MM.1S (cell line): ENCODE measurements around the gene DNAJB1.

ENCODE experiments used
- DNase-seq: peaks from one replicate; pipeline ENCODE4 v3.0.0-alpha.2; 2015
- H2AFZ ChIP-seq: fragments of 300-600 bp; sonication (generic); 2 replicates; pipeline ENCODE4 v1.6.0; 2016; ENCODE audit warnings: antibody characterized with exemption, low read length
- H3F3A ChIP-seq: fragments of 300-600 bp; sonication (generic); 2 replicates; pipeline ENCODE4 v1.6.1; 2016; ENCODE audit warnings: mild to moderate bottlenecking, antibody characterized with exemption, low read length, moderate library complexity, mixed read lengths; ENCODE audit not compliant: insufficient read depth
- H3K27ac ChIP-seq: fragments of 300-600 bp; sonication (generic); 2 replicates; pipeline ENCODE4 v1.5.1; 2016; ENCODE audit warnings: mild to moderate bottlenecking, low read length
- H3K27me3 ChIP-seq: fragments of 300-600 bp; sonication (generic); replicated peaks from 2 replicates; pipeline ENCODE4 v1.6.0; 2016; ENCODE audit warnings: low read length; ENCODE audit not compliant: insufficient read depth
- H3K36me3 ChIP-seq: fragments of 300-600 bp; sonication (generic); replicated peaks from 2 replicates; pipeline ENCODE4 v1.6.1; 2016; ENCODE audit warnings: mild to moderate bottlenecking, low read length, mixed read lengths; ENCODE audit not compliant: insufficient read depth
- H3K4me1 ChIP-seq: fragments of 300-600 bp; sonication (generic); 2 replicates; pipeline ENCODE4 v1.6.1; 2016; ENCODE audit warnings: low read length, mixed read lengths
- H3K4me2 ChIP-seq: fragments of 300-600 bp; sonication (generic); 2 replicates; pipeline ENCODE4 v1.6.0; 2016; ENCODE audit warnings: low read depth, low read length
- H3K4me3 ChIP-seq: fragments of 300-600 bp; sonication (generic); 2 replicates; pipeline ENCODE4 v1.5.1; 2016; ENCODE audit warnings: low read length, mixed read lengths
- H3K79me2 ChIP-seq: fragments of 300-600 bp; sonication (generic); 2 replicates; pipeline ENCODE4 v1.6.1; 2016; ENCODE audit warnings: mixed run types, low read length, mixed read lengths
- H3K9ac ChIP-seq: fragments of 300-600 bp; sonication (generic); 2 replicates; pipeline ENCODE4 v1.6.1; 2016; ENCODE audit warnings: low read length, mixed read lengths
- H3K9me2 ChIP-seq: fragments of 300-600 bp; sonication (generic); replicated peaks from 2 replicates; pipeline ENCODE4 v1.6.1; 2016; ENCODE audit warnings: mild to moderate bottlenecking, low read length, mixed read lengths; ENCODE audit not compliant: insufficient read depth
- H3K9me3 ChIP-seq: fragments of 300-600 bp; sonication (generic); replicated peaks from 2 replicates; pipeline ENCODE4 v1.6.1; 2016; ENCODE audit warnings: mild to moderate bottlenecking, low read length, mixed read lengths; ENCODE audit not compliant: insufficient read depth
- H4K20me1 ChIP-seq: fragments of 300-600 bp; sonication (generic); 2 replicates; pipeline ENCODE4 v1.6.1; 2016; ENCODE audit warnings: mild to moderate bottlenecking, low read length, moderate library complexity, mixed read lengths; ENCODE audit not compliant: insufficient read depth
- CTCF ChIP-seq: fragments of 300-600 bp; sonication (generic); IDR thresholded peaks from 2 replicates; pipeline ENCODE4 v1.5.1; 2016; ENCODE audit warnings: antibody characterized with exemption, low read length, mixed read lengths
- EZH2 ChIP-seq: fragments of 300-600 bp; sonication (generic); optimal IDR thresholded peaks from 2 replicates; pipeline ENCODE3; 2017; ENCODE audit warnings: low read depth, mild to moderate bottlenecking, antibody characterized with exemption, low read length, mixed read lengths
- EZH2phosphoT487 ChIP-seq: fragments of 300-600 bp; sonication (generic); IDR thresholded peaks from 2 replicates; pipeline ENCODE4 v1.6.1; 2018; ENCODE audit warnings: antibody characterized with exemption, low read length

The DNAJB1 gene

DNA sequence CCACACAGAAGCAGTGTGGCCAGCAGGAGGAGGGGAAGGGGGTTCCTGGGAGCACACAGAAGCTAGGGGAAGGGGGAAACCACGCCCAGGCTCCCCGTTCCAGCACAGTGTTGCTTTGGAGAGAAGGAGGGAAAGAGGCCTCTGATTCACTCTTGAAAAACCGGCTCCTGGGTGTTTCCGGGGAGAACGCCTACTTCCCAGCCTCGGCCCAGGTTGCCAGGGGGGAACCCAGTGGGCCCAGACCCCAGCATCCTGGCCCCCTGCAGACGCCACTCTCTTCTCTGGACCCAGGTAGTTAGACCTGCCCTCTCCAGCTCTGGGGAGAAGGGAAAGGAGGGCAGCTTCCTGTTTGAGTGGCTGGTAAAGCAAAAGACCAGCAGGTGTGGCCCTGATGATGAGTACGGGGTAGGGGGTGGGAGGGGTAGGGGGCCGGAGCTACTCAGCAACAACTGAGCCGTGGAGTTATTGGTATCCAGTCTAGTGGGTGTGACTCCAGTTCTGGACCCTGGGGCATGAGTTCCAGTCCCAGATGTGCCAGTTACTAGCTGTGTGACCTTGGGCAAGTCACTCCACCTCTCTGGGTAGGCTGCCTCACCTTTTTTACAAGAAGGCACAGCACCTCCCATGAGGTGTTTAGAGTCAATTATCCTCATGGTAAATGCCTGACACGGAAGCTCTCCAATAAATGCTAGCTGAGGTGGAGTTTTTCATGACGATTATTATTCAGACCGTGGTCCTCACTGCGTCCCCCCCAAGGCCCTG lies 23.1 kb downstream of the DNAJB1 start:
- no peaks in the 10 kb centered on the region for H3K9me3 ChIP-seq
- no peak for DNase-seq
- no peaks in the 10 kb centered on the region for H3K9me2 ChIP-seq
- peaks cover 3% of the 10 kb centered on the region; the same call in 1 of the 2 replicates for H3F3A ChIP-seq
- no peaks in the 10 kb centered on the region for H4K20me1 ChIP-seq
- H3K9ac ChIP-seq = peak overlapping the region; percentile 28; the same call in 1 of the 2 replicates
- peak overlapping the region; percentile 69 for H3K4me2 ChIP-seq
- peak overlapping the region; percentile 71 for H3K4me3 ChIP-seq
- TF ChIP-seq CTCF = no peak
- no peak for TF ChIP-seq EZH2phosphoT487
- H2AFZ ChIP-seq = peak overlapping the region; percentile 36; the same call in 1 of the 2 replicates
- no peaks in the 10 kb centered on the region for H3K79me2 ChIP-seq
- no peaks in the 10 kb centered on the region; the same call in 1 of the 2 replicates for H3K27me3 ChIP-seq
- no peak overlapping the region for H3K27ac ChIP-seq
- no peaks in the 10 kb centered on the region for H3K36me3 ChIP-seq
- H3K4me1 ChIP-seq = no peaks in the 10 kb centered on the region

GRCh38 chr19:14494411-14494810 lies 23.8 kb downstream of the DNAJB1 start:
- no peak overlapping the region for H2AFZ ChIP-seq
- TF ChIP-seq EZH2 = no peak
- no peak for TF ChIP-seq CTCF
- no peak for TF ChIP-seq EZH2phosphoT487
- no peak overlapping the region for H3K4me2 ChIP-seq
- no peak overlapping the region for H3K9ac ChIP-seq
- no peaks in the 10 kb centered on the region for H3K36me3 ChIP-seq
- peaks cover 3% of the 10 kb centered on the region; the same call in 1 of the 2 replicates for H3F3A ChIP-seq
- no peak overlapping the region for H3K4me3 ChIP-seq
- H3K27ac ChIP-seq = no peak overlapping the region
- no peaks in the 10 kb centered on the region for H4K20me1 ChIP-seq
- no peaks in the 10 kb centered on the region for H3K4me1 ChIP-seq
- DNase-seq = no peak
- no peaks in the 10 kb centered on the region for H3K9me3 ChIP-seq
- no peaks in the 10 kb centered on the region; the same call in 1 of the 2 replicates for H3K27me3 ChIP-seq
- H3K79me2 ChIP-seq = no peaks in the 10 kb centered on the region
- no peaks in the 10 kb centered on the region for H3K9me2 ChIP-seq

GRCh38 chr19:14492756-14493337 lies 25.4 kb downstream of the DNAJB1 start:
- Histone ChIP-seq H3K27me3 (no peaks in the 10 kb centered on the region; the same call in 1 of the 2 replicates), H2AFZ (no peak overlapping the region), H3K9me3 (no peaks in the 10 kb centered on the region), H3K4me2 (no peak overlapping the region), H3K36me3 (no peaks in the 10 kb centered on the region), H3F3A (peaks cover 3% of the 10 kb centered on the region; the same call in 1 of the 2 replicates), H3K9ac (no peak overlapping the region), H3K27ac (no peak overlapping the region), H3K4me3 (no peak overlapping the region), H4K20me1 (no peaks in the 10 kb centered on the region), H3K9me2 (no peaks in the 10 kb centered on the region), H3K4me1 (no peaks in the 10 kb centered on the region), H3K79me2 (no peaks in the 10 kb centered on the region)
- DNase-seq = no peak
- TF ChIP-seq CTCF = no peak
- no peak for TF ChIP-seq EZH2phosphoT487
- no peak for TF ChIP-seq EZH2
